Tibial nerve (tissue), 4 donors: ENCODE measurements around the gene SRSF1. TPM values are rescaled to one million over a fixed set of nuclear protein-coding genes. Genes with fewer than 3 reads are reported as not detected.

Experiments used
- DNase-seq, 2 donors: peaks; one replicate each; pipeline ENCODE4 v3.0.0-alpha.2; 2019; ENCODE audit warnings: low spot score in 2 of 2
- H3K27ac ChIP-seq, 4 donors: fragments of 200-600 bp; sonication (generic) in 3 of 4; one replicate each; pipeline ENCODE4 v1.5.1; 2017 to 2019; ENCODE audit warnings: mild to moderate bottlenecking in 1 of 4
- H3K27me3 ChIP-seq, 2 donors: fragments of 200-600 bp; sonication (generic) in 1 of 2; one replicate each; pipeline versions ENCODE4 v1.5.1 to v1.6.0; 2017 to 2019
- H3K36me3 ChIP-seq, 3 donors: fragments of 200-600 bp; sonication (generic); one replicate each; pipeline ENCODE4 v1.5.1; 2018 to 2019
- H3K4me1 ChIP-seq, 4 donors: fragments of 200-600 bp; sonication (generic) in 3 of 4; one replicate each; pipeline ENCODE4 v1.5.1; 2017 to 2019
- H3K4me3 ChIP-seq, 4 donors: fragments of 200-600 bp; sonication (generic) in 3 of 4; one replicate each; pipeline ENCODE4 v1.5.1; 2017 to 2019; ENCODE audit warnings: mild to moderate bottlenecking in 1 of 4, moderate library complexity in 1 of 4
- H3K9me3 ChIP-seq, 4 donors: fragments of 200-600 bp; sonication (generic) in 3 of 4; one replicate each; pipeline ENCODE4 v1.5.1; 2017 to 2019
- EP300 ChIP-seq, 2 donors: sonication (generic); formaldehyde crosslinking; IDR thresholded peaks; one replicate each; pipeline ENCODE4 v1.6.1; 2017; ENCODE audit warnings: antibody characterized with exemption in 2 of 2, mild to moderate bottlenecking in 1 of 2
- POLR2A ChIP-seq, 2 donors: fragments of 450-650 bp; IDR thresholded peaks; one replicate each; pipeline ENCODE4 v1.6.1; 2017; ENCODE audit warnings: antibody characterized with exemption in 2 of 2, mild to moderate bottlenecking in 2 of 2, moderate library complexity in 2 of 2
- WGBS, 2 donors: methylation state at CpG; one replicate each; pipeline ENCODE4 v1.1.5; 2018; 5-methylcytosine and 5-hydroxymethylcytosine counted together
- total RNA-seq, 4 donors: library from RNA; depleted of rRNA; stranded (reverse); fragments of >200 nt; gene quantifications; one replicate each; pipeline ENCODE4 v1.1.0, GENCODE V29; 2016
- TF ChIP-seq, protein P1 (sequence below), 5 experiments: fragments of 200-600 bp in 3 of 5; fragments of 450-650 bp in 2 of 5; sonication (generic) in 3 of 5; IDR thresholded peaks; one replicate each; pipeline ENCODE4 v1.5.1; 2016 to 2019; ENCODE audit warnings: antibody characterized with exemption in 5 of 5, mild to moderate bottlenecking in 3 of 5, moderate library complexity in 2 of 5

Gene SRSF1
- total RNA-seq, 4 donors from 2014 or later = 92.4 to 173 (median 143) TPM

DNA sequence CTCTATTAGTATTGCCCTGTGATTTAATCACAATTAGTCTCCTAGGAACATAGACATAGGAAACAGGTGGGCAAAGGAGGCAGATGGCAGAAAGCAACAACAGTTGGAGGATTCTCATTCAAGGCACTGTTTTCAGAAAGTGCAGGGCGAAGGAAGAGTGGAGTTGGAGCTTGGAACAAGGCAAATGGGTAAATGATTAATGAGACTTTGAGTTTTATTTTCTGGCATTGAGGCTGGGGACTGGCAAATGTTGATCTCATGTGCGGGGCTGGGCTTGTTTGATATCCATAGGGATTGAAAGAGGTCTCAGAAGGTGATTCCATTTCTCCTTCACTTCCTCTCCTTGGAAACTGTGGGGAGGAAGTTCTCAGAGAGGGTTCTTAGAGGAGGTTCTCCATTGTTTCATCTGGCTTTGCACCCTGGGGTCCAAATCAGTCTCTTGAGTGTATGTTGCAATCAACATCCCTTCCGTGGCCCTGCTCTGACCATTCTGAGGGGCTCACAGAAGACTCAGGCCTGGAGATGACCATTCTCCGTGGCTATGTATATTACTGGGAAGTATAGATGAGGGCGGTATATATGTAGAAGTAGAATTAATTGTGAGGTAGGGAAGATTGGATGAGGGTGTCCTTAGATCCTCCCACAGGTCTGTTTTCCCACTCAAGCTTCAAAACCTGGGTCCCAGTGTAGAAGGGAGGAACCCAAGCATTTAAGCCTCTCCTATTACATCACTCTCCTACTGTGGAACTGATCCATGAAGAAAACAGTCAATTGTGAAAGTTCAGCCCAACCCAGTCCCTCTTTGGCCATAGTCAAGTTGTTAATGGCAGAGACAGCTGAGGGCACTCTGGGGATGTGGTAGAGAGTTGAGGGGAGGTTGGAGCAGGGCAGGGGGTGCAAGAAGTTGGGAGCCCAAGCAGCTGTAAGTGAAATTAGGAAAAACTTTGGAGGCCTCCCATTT is 36.5 kb upstream of the SRSF1 start:
- TF ChIP-seq EP300 (IDR thresholded peaks at IDR 0.05) = no peak
- TF ChIP-seq, protein P1, sequence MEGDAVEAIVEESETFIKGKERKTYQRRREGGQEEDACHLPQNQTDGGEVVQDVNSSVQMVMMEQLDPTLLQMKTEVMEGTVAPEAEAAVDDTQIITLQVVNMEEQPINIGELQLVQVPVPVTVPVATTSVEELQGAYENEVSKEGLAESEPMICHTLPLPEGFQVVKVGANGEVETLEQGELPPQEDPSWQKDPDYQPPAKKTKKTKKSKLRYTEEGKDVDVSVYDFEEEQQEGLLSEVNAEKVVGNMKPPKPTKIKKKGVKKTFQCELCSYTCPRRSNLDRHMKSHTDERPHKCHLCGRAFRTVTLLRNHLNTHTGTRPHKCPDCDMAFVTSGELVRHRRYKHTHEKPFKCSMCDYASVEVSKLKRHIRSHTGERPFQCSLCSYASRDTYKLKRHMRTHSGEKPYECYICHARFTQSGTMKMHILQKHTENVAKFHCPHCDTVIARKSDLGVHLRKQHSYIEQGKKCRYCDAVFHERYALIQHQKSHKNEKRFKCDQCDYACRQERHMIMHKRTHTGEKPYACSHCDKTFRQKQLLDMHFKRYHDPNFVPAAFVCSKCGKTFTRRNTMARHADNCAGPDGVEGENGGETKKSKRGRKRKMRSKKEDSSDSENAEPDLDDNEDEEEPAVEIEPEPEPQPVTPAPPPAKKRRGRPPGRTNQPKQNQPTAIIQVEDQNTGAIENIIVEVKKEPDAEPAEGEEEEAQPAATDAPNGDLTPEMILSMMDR (IDR thresholded peaks at IDR 0.05) = no peak
- TF ChIP-seq POLR2A (IDR thresholded peaks at IDR 0.05) = no peak
- Histone ChIP-seq H3K27me3 (peaks cover 0 to 18% of the 10 kb centered on the region in 2 donors), H3K4me3 (no peak overlapping the region), H3K27ac (no peak overlapping the region), H3K9me3 (no peaks in the 10 kb centered on the region), H3K4me1 (no peaks in the 10 kb centered on the region), H3K36me3 (no peaks in the 10 kb centered on the region)
- no peak for DNase-seq
- WGBS, 2 donors = 79 to 86% methylated on average over 5 of the region's 5 CpGs

DNA sequence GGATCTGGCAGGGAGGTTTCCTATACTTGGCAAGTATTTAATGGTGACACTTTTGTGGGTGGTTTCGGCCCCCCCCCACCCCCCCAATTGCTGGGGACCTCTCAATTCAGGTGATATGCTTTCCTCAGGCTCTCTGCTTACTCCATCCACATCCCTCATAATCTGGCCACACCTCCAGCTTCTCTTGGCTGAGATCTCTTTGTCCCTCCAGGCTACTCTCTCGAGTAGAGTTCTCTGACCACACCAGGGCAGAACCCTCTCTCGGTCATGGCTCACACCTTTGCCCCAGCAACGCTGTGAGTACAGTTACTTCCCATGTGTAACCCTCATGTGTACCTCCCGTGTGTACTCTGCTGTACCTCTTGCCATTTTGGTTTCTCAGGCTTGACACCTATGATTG is 34.1 kb upstream of the SRSF1 start:
- H3K27me3 ChIP-seq = peaks cover 0 to 20% of the 10 kb centered on the region in 2 donors
- H3K36me3 ChIP-seq = no peaks in the 10 kb centered on the region
- 61 to 64% methylated on average over 5 of the region's 5 CpGs for WGBS, 2 donors
- no peak overlapping the region for H3K27ac ChIP-seq
- H3K4me1 ChIP-seq = no peaks in the 10 kb centered on the region
- H3K9me3 ChIP-seq = no peaks in the 10 kb centered on the region
- TF ChIP-seq, protein P1 (IDR thresholded peaks at IDR 0.05) = no peak
- TF ChIP-seq EP300 (IDR thresholded peaks at IDR 0.05) (no peak), POLR2A (IDR thresholded peaks at IDR 0.05) (no peak)
- no peak overlapping the region for H3K4me3 ChIP-seq
- no peak for DNase-seq

DNA sequence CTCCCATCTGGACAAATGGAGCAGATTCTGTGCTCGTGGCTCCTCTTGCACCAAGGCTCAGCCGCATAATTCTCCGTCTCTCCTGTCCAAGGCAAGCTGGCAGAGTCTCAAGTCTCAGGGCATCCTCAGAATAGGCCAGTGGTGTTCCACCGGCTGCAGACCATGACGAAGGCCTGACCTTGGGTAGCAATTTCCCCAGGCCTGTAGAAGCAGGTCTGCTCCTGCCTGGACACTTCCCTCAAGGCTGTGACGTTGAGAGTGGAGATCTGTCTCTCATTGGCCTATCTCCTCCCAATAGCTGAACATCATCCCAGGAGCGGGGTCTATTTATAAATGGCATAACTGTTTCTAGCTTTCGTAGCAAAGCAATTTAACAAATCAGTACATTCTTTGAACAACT is 33.3 kb upstream of the SRSF1 start:
- Histone ChIP-seq H3K9me3 (no peaks in the 10 kb centered on the region), H3K36me3 (no peaks in the 10 kb centered on the region), H3K4me1 (no peaks in the 10 kb centered on the region), H3K4me3 (no peak overlapping the region), H3K27me3 (peaks cover 0 to 20% of the 10 kb centered on the region in 2 donors), H3K27ac (no peak overlapping the region)
- TF ChIP-seq, protein P1 (IDR thresholded peaks at IDR 0.05) = no peak
- no peak for TF ChIP-seq EP300 (IDR thresholded peaks at IDR 0.05)
- no peak for TF ChIP-seq POLR2A (IDR thresholded peaks at IDR 0.05)
- DNase-seq = no peak
- 43 to 59% methylated on average over 8 of the region's 8 CpGs for WGBS, 2 donors

DNA sequence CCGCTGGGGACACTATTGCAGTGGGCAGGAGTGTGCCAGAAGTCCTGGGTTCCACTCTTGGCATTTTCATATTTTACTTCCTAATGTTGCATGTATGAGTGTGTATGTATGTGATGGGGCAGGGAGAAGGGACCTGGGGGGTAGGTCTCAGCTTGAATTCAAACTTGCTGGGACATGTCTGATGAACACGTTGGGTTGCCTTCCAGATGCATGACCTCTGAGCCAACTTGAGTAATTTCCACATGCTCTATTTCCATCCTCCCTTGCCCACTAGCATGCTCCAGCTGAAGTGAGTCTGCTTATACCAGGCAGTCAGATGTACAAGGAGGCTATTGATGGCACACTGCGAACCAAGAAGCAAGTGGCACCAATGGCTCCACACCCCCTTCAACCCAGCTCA is 32.9 kb upstream of the SRSF1 start:
- H3K4me1 ChIP-seq = no peaks in the 10 kb centered on the region
- no peak for DNase-seq
- H3K4me3 ChIP-seq = no peak overlapping the region
- no peaks in the 10 kb centered on the region for H3K36me3 ChIP-seq
- TF ChIP-seq, protein P1 (IDR thresholded peaks at IDR 0.05) = no peak
- no peak for TF ChIP-seq EP300 (IDR thresholded peaks at IDR 0.05)
- no peak for TF ChIP-seq POLR2A (IDR thresholded peaks at IDR 0.05)
- H3K9me3 ChIP-seq = no peaks in the 10 kb centered on the region
- 79 to 86% methylated on average over 3 of the region's 3 CpGs for WGBS, 2 donors
- H3K27ac ChIP-seq = no peak overlapping the region
- peaks cover 0 to 20% of the 10 kb centered on the region in 2 donors for H3K27me3 ChIP-seq

DNA sequence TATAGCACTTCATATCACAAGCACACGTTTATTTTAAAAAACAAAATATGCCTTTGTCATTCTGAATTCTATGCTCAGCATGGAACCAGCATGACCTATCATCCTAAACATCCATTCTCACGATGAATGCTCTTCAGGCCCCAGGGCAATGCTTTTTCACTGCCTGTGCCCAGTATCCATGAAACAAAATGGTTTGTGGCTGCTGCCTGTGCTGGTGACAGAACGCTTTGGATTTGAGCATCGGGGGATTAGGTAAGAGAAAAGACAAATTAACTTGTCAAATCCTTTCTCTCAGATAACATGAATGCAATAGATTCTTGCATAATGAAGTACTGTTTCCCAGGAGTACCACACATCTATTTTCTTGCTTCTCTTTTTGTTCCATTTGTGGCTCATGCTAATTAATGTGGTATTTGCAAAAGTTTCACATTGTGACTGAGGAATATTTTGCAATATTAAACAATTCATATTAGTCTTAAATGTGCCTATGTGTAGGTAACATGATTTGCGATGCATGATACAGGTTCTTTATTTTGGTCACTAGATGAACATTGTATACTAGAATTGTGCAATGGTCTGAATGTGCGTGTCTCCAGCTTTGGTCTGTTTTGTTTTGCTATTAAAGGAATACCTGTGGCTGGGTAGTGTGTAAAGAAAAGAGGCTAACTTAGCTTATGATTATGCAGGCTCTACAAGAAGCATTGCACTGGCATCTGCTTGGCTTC is 25.8 kb upstream of the SRSF1 start:
- Histone ChIP-seq H3K27me3 (peaks cover 0 to 17% of the 10 kb centered on the region in 2 donors), H3K27ac (no peak overlapping the region), H3K36me3 (no peaks in the 10 kb centered on the region), H3K9me3 (no peaks in the 10 kb centered on the region), H3K4me1 (no peaks in the 10 kb centered on the region), H3K4me3 (no peak overlapping the region)
- DNase-seq = no peak
- no peak for TF ChIP-seq POLR2A (IDR thresholded peaks at IDR 0.05)
- TF ChIP-seq, protein P1 (IDR thresholded peaks at IDR 0.05) = no peak
- WGBS, 2 donors = 43% methylated on average over 6 of the region's 6 CpGs
